Measurements from ENCODE around the gene SLC51A.
"Not testable (repeated sequence)": the region's sequence is repeated elsewhere in the genome, so short reads cannot be mapped to it uniquely, and the experiment has no call there.

Gene SLC51A

GRCh38 chr3:196193133-196193735 is 23.1 kb upstream of the SLC51A start:
- DNase-seq (ENCODE audit: low spot score) = peak; percentile 70

GRCh38 chr3:196193736-196194541 is 22.4 kb upstream of the SLC51A start:
- no peak for DNase-seq (ENCODE audit: low spot score)

- no peak for DNase-seq (ENCODE audit: low spot score)
Observed at GRCh38 chr3:196194542-196194915, 21.8 kb upstream of the SLC51A start.

- DNase-seq (ENCODE audit: low spot score) = no peak
Observed at GRCh38 chr3:196195664-196196265, 20.6 kb upstream of the SLC51A start.

GRCh38 chr3:196197524-196197923 is 18.8 kb upstream of the SLC51A start:
- no peak for DNase-seq (ENCODE audit: low spot score)

GRCh38 chr3:196198081-196198675 is 18.2 kb upstream of the SLC51A start:
- DNase-seq (ENCODE audit: low spot score) = peak; percentile 12

GRCh38 chr3:196198771-196199753 is 17.3 kb upstream of the SLC51A start:
- peak; percentile 50 for DNase-seq (ENCODE audit: low spot score)

GRCh38 chr3:196202516-196202970 is 13.8 kb upstream of the SLC51A start:
- no peak for DNase-seq (ENCODE audit: low spot score)

GRCh38 chr3:196203846-196204245 is 12.5 kb upstream of the SLC51A start:
- DNase-seq (ENCODE audit: low spot score) = no peak

GRCh38 chr3:196205442-196206205 is 10.7 kb upstream of the SLC51A start:
- DNase-seq (ENCODE audit: low spot score) = not testable (repeated sequence)

- no peak for DNase-seq (ENCODE audit: low spot score)
Observed at GRCh38 chr3:196207159-196207832, 9.0 kb upstream of the SLC51A start.

- no peak for DNase-seq (ENCODE audit: low spot score)
Observed at GRCh38 chr3:196207833-196208607, 8.3 kb upstream of the SLC51A start.

- DNase-seq (ENCODE audit: low spot score) = no peak
Observed at GRCh38 chr3:196208942-196209695, 7.2 kb upstream of the SLC51A start.

GRCh38 chr3:196209944-196210672 is 6.2 kb upstream of the SLC51A start:
- not testable (repeated sequence) for DNase-seq (ENCODE audit: low spot score)

- no peak for DNase-seq (ENCODE audit: low spot score)
Observed at GRCh38 chr3:196210673-196211556, 5.4 kb upstream of the SLC51A start, which contains the start of gene ZDHHC19. TSS of gene ZDHHC19 (minus strand) at chr3:196211400. CDS start at chr3:196211315, 85 bp downstream.

GRCh38 chr3:196214783-196215441 is 1.4 kb upstream of the SLC51A start:
- no peak for DNase-seq (ENCODE audit: low spot score)

All from SK-N-DZ (cell line).